GM23248 (cell line): ENCODE results near the gene CHCT1.

Experiments used
- EZH2 ChIP-seq: fragments of 200-600 bp; sonication (generic); IDR thresholded peaks from 2 replicates; pipeline ENCODE4 v1.6.1; 2018; ENCODE audit warnings: antibody characterized with exemption, mild to moderate bottlenecking; ENCODE audit not compliant: insufficient read depth, poor library complexity, severe bottlenecking
- EZH2phosphoT487 ChIP-seq: fragments of 200-600 bp; sonication (generic); IDR thresholded peaks from 2 replicates; pipeline ENCODE4 v1.6.1; 2018; ENCODE audit warnings: antibody characterized with exemption, moderate library complexity, mild to moderate bottlenecking, low read depth; ENCODE audit not compliant: insufficient read depth

GRCh38 chr17:60463157-60463835, 41.0 kb downstream of the CHCT1 start:
- TF ChIP-seq EZH2: no peak
- no peak for TF ChIP-seq EZH2phosphoT487
